ENCODE measurements around the gene CBL. TPM values are rescaled to one million over a fixed set of nuclear protein-coding genes. Genes with fewer than 3 reads are reported as not detected.

Gene CBL
- total RNA-seq, 1 donor: 11.4 TPM

DNA sequence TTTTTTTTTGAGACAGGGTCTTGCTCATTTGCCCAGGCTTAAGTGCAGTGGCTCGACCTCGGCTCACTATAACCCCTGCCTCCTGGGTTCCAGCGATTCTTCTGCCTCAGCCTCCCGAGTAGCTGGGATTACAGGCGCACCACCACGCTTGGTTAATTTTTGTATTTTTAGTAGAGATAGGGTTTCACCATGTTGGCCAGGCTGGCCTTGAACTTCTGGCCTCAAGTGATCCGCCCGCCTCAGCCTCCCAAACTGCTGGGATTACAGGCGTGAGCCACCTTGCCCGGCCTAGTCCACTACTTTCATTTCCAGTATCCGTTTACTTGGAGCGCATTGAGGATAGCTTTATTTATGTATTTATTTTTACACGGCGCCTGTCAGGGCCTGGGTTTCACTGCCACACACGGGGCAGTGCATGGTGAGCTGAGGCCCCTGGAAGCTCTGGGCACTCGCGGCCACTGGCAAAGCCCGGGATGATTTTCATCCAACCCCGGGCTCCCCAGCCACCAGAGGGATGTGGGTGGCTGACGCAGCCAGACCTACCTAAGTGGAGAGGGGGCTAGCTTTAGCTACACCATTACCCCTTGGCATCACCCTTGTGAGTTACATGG lies 116.9 kb downstream of the CBL start:
- TF ChIP-seq CTCF (IDR thresholded peaks at IDR 0.05; ENCODE audit: insufficient read depth, low read length): no peak
- H3K4me3 ChIP-seq (ENCODE audit: low read depth, low read length): no peak overlapping the region
- no peak for DNase-seq (ENCODE audit: low read depth)

- no peak overlapping the region for H3K4me3 ChIP-seq (ENCODE audit: low read depth, low read length)
- peak; percentile 75 for DNase-seq (ENCODE audit: low read depth)
- peak; percentile 73 for TF ChIP-seq CTCF (IDR thresholded peaks at IDR 0.05; ENCODE audit: insufficient read depth, low read length)
Measured at GRCh38 chr11:119323532-119324033, 117.4 kb downstream of the CBL start.

DNA sequence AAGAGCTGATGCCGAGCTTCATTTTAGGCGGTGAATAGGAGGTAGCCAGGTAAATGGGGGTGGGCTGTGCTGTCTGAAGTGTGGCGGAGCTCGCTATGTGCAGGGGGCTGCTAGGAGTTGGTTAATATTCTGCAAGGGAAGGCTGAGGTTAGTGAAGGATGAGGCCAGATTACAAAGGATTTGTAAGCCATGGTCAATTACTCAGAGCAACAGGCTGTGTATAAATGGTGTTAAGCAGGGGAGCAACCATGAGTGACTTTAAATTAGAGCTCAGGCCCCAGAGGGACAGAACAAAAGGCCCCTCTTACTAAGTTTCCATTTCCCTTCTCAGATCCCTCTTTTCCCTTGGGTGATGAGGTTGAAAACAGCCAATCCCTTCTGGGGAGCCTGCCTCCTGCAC lies 118.0 kb downstream of the CBL start:
- DNase-seq (ENCODE audit: low read depth): no peak
- no peak overlapping the region for H3K4me3 ChIP-seq (ENCODE audit: low read depth, low read length)
- no peak for TF ChIP-seq CTCF (IDR thresholded peaks at IDR 0.05; ENCODE audit: insufficient read depth, low read length)

GRCh38 chr11:119329320-119329719 lies 123.2 kb downstream of the CBL start:
- no peak overlapping the region for H3K4me3 ChIP-seq (ENCODE audit: low read depth, low read length)
- no peak for TF ChIP-seq CTCF (IDR thresholded peaks at IDR 0.05; ENCODE audit: insufficient read depth, low read length)
- DNase-seq (ENCODE audit: low read depth): no peak

DNA sequence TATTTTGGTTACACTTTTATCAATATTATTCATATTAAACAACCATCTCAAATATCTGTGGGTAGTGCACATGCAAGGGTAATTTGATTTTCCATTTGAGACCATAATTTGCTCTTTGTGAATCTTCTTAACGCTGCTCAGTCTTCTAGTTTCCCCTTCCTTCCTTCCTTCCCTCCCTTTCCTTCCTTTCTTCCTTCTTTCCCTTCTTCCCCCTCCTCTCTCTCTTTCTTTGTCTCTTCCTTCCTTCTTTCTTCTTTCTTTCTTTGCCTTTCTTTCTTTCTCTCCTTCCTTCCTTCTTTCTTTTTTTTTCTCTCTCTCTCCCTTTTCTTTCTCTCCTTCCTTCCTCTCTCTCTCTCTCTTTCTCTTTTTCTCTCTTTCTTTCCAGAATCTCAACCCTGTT lies 124.1 kb downstream of the CBL start:
- TF ChIP-seq CTCF (IDR thresholded peaks at IDR 0.05; ENCODE audit: insufficient read depth, low read length): no peak
- DNase-seq (ENCODE audit: low read depth): no peak
- H3K4me3 ChIP-seq (ENCODE audit: low read depth, low read length): no peak overlapping the region

- DNase-seq (ENCODE audit: low read depth): no peak
- no peak for TF ChIP-seq CTCF (IDR thresholded peaks at IDR 0.05; ENCODE audit: insufficient read depth, low read length)
- H3K4me3 ChIP-seq (ENCODE audit: low read depth, low read length): no peak overlapping the region
Measured at GRCh38 chr11:119332111-119332765, 126.1 kb downstream of the CBL start.

All from fibroblast of the aortic adventitia (primary cell).